Neural crest cell (in vitro differentiated cells): ENCODE measurements around the gene SCUBE1. TPM values are rescaled to one million over a fixed set of nuclear protein-coding genes. Genes with fewer than 3 reads are reported as not detected.

Experiments used
- DNase-seq: peaks from one replicate; pipeline ENCODE4 v3.0.0; 2021; ENCODE audit warnings: low read depth, mixed read lengths, low spot score
- H3K27ac Mint-ChIP-seq: one replicate; pipeline ENCODE4 v1.8.0; 2021; ENCODE audit warnings: mild to moderate bottlenecking, mixed read lengths; ENCODE audit not compliant: unreplicated experiment
- H3K27me3 Mint-ChIP-seq: 2 replicates; pipeline ENCODE4 v1.8.0; 2021; ENCODE audit warnings: low read depth, mild to moderate bottlenecking, mixed read lengths
- H3K36me3 Mint-ChIP-seq: 2 replicates; pipeline ENCODE4 v1.8.0; 2021; ENCODE audit warnings: low read depth, mild to moderate bottlenecking, mixed read lengths
- H3K4me1 Mint-ChIP-seq: 2 replicates; pipeline ENCODE4 v1.8.0; 2021; ENCODE audit warnings: mixed read lengths
- H3K4me3 Mint-ChIP-seq: one replicate; pipeline ENCODE4 v1.8.0; 2021; ENCODE audit warnings: mild to moderate bottlenecking, mixed read lengths
- H3K9me3 Mint-ChIP-seq: 2 replicates; pipeline ENCODE4 v1.8.0; 2021; ENCODE audit warnings: mixed read lengths
- CTCF ChIP-seq: fragments of 200-600 bp; sonication (generic); conservative IDR thresholded peaks from 2 replicates; pipeline ENCODE4 v1.5.0; 2021; ENCODE audit warnings: antibody characterized with exemption, mild to moderate bottlenecking
- total RNA-seq: library from RNA; stranded (reverse); gene quantifications from 2 replicates; pipeline ENCODE4 v1.2.1, GENCODE V29; 2021

Gene SCUBE1
- total RNA-seq, 1 donor from 2014 or later: 12.1 TPM

- no peaks in the 10 kb centered on the region for H3K27me3 Mint-ChIP-seq
- no peaks in the 10 kb centered on the region for H3K36me3 Mint-ChIP-seq
- DNase-seq: peak; percentile 67
- peaks cover 33% of the 10 kb centered on the region for H3K4me1 Mint-ChIP-seq
- H3K9me3 Mint-ChIP-seq: no peaks in the 10 kb centered on the region
- no peak overlapping the region for H3K4me3 Mint-ChIP-seq
- H3K27ac Mint-ChIP-seq: peak overlapping the region; percentile 71
- peak; percentile 32 for TF ChIP-seq CTCF
These were observed 116.6 kb downstream of the SCUBE1 start for GRCh38 chr22:43226377-43227238.

- Mint-ChIP-seq H3K4me1 (peaks cover 28% of the 10 kb centered on the region), H3K9me3 (no peaks in the 10 kb centered on the region), H3K36me3 (no peaks in the 10 kb centered on the region), H3K27me3 (no peaks in the 10 kb centered on the region), H3K4me3 (no peak overlapping the region), H3K27ac (no peak overlapping the region)
- TF ChIP-seq CTCF: no peak
- DNase-seq: no peak
These were observed 117.6 kb downstream of the SCUBE1 start for GRCh38 chr22:43225609-43226008.

GRCh38 chr22:43222987-43223386 is 120.2 kb downstream of the SCUBE1 start:
- no peak for DNase-seq
- no peak overlapping the region for H3K27ac Mint-ChIP-seq
- peaks cover 27% of the 10 kb centered on the region for H3K4me1 Mint-ChIP-seq
- no peaks in the 10 kb centered on the region for H3K36me3 Mint-ChIP-seq
- no peak for TF ChIP-seq CTCF
- H3K27me3 Mint-ChIP-seq: no peaks in the 10 kb centered on the region
- H3K4me3 Mint-ChIP-seq: no peak overlapping the region
- H3K9me3 Mint-ChIP-seq: no peaks in the 10 kb centered on the region

- Mint-ChIP-seq H3K9me3 (no peaks in the 10 kb centered on the region), H3K27ac (no peak overlapping the region), H3K36me3 (no peaks in the 10 kb centered on the region), H3K27me3 (no peaks in the 10 kb centered on the region), H3K4me1 (peaks cover 25% of the 10 kb centered on the region), H3K4me3 (no peak overlapping the region)
- no peak for TF ChIP-seq CTCF
- no peak for DNase-seq
These were observed 120.9 kb downstream of the SCUBE1 start for GRCh38 chr22:43222262-43222661.

GRCh38 chr22:43220625-43221380 is 122.4 kb downstream of the SCUBE1 start:
- Mint-ChIP-seq H3K36me3 (no peaks in the 10 kb centered on the region), H3K9me3 (no peaks in the 10 kb centered on the region), H3K4me3 (no peak overlapping the region), H3K27ac (no peak overlapping the region), H3K27me3 (no peaks in the 10 kb centered on the region), H3K4me1 (peaks cover 15% of the 10 kb centered on the region)
- TF ChIP-seq CTCF: no peak
- no peak for DNase-seq
